Right lobe of liver (tissue), 4 donors: ENCODE results near the gene SPATA13.

Source experiments
- CTCF ChIP-seq, 4 donors: fragments of 200-600 bp in 3 of 4; fragments of 450-650 bp in 1 of 4; IDR thresholded peaks; one replicate each; pipeline versions ENCODE4 v1.5.1 to v1.8.0; 2016 to 2022; ENCODE audit warnings: antibody characterized with exemption in 4 of 4, mild to moderate bottlenecking in 2 of 4
- POLR2A ChIP-seq: fragments of 450-650 bp; IDR thresholded peaks from one replicate; pipeline ENCODE4 v1.6.1; 2017; ENCODE audit warnings: antibody characterized with exemption, mild to moderate bottlenecking
- donor health status: DM: no; HTN: no; CAD: no.
- donor health status: DM: no; HTN: no; CAD: no.
- donor health status: DM: no; HTN: yes; CAD: no.

GRCh38 chr13:24212674-24213073 is 52.2 kb downstream of the SPATA13 start:
- TF ChIP-seq CTCF (IDR thresholded peaks at IDR 0.05) (no peak), POLR2A (peak; percentile 21)
